AG09319 (cell line): ENCODE measurements around the gene TBC1D22A.

Experiments used
- DNase-seq: peaks from one replicate; pipeline ENCODE4 v3.0.0-alpha.2; 2010; ENCODE audit warnings: low read depth; ENCODE audit errors: extremely low read depth
- CTCF ChIP-seq: IDR thresholded peaks from 2 replicates; pipeline ENCODE4 v1.5.1; 2011; ENCODE audit warnings: low read depth, mild to moderate bottlenecking, inconsistent platforms, low read length, moderate library complexity

Gene TBC1D22A

GRCh38 chr22:47191671-47192650 is 429.5 kb downstream of the TBC1D22A start:
- TF ChIP-seq CTCF: no peak

GRCh38 chr22:47192651-47193437 is 430.4 kb downstream of the TBC1D22A start:
- no peak for DNase-seq
- no peak for TF ChIP-seq CTCF

More at GRCh38 chr22:47191671-47192650, 429.5 kb downstream of the TBC1D22A start:
- no peak for DNase-seq

- no peak for DNase-seq
- no peak for TF ChIP-seq CTCF
Measured at GRCh38 chr22:47193606-47194329, 431.3 kb downstream of the TBC1D22A start.

- no peak for TF ChIP-seq CTCF
- DNase-seq: no peak
Measured at GRCh38 chr22:47194476-47195155, 432.2 kb downstream of the TBC1D22A start.

DNA sequence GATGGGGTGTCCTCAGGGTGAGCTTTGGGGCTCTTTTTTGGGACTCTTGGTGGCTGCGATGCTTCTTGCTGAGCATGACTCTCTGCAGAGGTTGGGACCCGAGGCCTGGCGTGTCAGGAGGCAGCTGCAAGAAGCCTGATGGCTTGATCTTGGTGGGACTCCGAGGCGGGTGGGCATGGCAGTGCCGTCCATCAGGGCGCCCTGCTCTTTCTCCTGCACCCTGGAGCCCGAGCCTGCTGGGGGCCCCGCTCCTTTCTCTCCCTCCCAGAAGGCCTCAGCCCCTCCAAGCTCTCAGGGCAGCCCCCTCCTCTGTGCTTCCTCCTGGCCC is 432.7 kb downstream of the TBC1D22A start:
- no peak for DNase-seq
- no peak for TF ChIP-seq CTCF

GRCh38 chr22:47195484-47196165 is 433.2 kb downstream of the TBC1D22A start:
- DNase-seq: no peak
- TF ChIP-seq CTCF: no peak
